HG02943 (cell line): ENCODE measurements around the gene BRD8.
"Not testable (repeated sequence)": the region's sequence is repeated elsewhere in the genome, so short reads cannot be mapped to it uniquely, and the experiment has no call there.

Source experiments
- ATAC-seq: cut with Tn5 transposase; IDR thresholded peaks from one replicate; pipeline ENCODE4 v1.9.1; 2021; ENCODE audit warnings: mild to moderate bottlenecking, low read depth, moderate library complexity; ENCODE audit not compliant: unreplicated experiment

The BRD8 gene, protein sequence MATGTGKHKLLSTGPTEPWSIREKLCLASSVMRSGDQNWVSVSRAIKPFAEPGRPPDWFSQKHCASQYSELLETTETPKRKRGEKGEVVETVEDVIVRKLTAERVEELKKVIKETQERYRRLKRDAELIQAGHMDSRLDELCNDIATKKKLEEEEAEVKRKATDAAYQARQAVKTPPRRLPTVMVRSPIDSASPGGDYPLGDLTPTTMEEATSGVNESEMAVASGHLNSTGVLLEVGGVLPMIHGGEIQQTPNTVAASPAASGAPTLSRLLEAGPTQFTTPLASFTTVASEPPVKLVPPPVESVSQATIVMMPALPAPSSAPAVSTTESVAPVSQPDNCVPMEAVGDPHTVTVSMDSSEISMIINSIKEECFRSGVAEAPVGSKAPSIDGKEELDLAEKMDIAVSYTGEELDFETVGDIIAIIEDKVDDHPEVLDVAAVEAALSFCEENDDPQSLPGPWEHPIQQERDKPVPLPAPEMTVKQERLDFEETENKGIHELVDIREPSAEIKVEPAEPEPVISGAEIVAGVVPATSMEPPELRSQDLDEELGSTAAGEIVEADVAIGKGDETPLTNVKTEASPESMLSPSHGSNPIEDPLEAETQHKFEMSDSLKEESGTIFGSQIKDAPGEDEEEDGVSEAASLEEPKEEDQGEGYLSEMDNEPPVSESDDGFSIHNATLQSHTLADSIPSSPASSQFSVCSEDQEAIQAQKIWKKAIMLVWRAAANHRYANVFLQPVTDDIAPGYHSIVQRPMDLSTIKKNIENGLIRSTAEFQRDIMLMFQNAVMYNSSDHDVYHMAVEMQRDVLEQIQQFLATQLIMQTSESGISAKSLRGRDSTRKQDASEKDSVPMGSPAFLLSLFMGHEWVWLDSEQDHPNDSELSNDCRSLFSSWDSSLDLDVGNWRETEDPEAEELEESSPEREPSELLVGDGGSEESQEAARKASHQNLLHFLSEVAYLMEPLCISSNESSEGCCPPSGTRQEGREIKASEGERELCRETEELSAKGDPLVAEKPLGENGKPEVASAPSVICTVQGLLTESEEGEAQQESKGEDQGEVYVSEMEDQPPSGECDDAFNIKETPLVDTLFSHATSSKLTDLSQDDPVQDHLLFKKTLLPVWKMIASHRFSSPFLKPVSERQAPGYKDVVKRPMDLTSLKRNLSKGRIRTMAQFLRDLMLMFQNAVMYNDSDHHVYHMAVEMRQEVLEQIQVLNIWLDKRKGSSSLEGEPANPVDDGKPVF

DNA sequence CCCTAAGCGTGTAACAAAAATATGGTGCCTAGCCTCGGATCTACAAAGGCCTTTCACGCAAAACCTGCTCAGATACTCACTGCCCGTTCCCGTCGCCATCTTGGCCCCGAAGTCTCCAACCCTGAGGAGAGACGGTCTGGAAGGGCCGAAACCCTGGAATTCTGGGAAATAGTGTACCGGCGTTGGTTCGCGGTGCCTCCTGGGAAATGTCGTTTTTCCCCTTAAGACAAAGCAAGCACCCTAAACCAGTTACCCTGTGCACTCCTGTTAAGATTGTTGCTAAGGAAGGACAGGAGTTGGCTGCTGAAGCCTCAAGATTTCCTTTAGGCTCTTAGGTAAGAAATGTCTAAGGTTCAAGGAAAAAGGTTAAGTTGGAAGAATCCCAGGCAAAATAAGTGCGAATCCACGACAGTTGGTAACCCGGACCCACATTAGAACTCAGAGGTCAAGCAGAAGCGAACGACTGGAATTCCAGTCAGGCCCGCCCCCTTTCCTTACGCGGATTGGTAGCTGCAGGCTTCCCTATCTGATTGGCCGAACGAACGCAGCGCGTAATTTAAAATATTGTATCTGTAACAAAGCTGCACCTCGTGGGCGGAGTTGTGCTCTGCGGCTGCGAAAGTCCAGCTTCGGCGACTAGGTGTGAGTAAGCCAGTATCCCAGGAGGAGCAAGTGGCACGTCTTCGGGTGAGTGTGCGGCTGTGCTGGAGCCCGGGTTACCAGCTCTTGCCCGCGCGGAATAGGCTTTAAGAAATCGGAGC lies at the start of gene BRD8, which contains the start of gene KIF20A:
BRD8 (minus strand) TSS at position 115 of the 761 bp plus-strand sequence; CDS start at position 99, 16 bp downstream.
KIF20A (plus strand) TSS at position 597 of the 761 bp plus-strand sequence. CDS start 569 bp downstream, outside the sequence.
- ATAC-seq = peak; percentile 81

DNA sequence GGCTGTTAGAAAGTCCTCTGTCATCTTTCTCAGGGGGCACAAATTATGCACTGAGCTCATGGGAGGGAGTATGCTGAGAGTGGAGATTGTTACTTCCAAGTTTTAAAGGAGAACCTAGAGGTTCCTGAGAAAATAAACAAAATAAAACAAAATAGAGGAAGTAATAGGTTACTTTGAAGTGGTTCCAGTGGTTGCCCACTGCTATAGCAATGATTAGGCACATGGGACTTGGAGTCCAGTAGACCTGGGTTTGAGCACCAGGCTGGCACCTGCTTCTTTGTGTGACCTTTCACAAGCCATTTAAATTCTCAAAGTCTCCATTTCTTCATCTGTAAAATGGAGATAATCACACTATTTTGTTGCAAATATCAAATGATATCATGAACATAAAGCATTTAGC lies 48.5 kb upstream of the BRD8 start:
- no peak for ATAC-seq

- ATAC-seq = no peak
Observed at GRCh38 chr5:138224712-138225111, 46.3 kb upstream of the BRD8 start.

- ATAC-seq = no peak
Observed at GRCh38 chr5:138223532-138223931, 45.1 kb upstream of the BRD8 start.

GRCh38 chr5:138216799-138217198 lies 38.4 kb upstream of the BRD8 start:
- ATAC-seq = no peak

DNA sequence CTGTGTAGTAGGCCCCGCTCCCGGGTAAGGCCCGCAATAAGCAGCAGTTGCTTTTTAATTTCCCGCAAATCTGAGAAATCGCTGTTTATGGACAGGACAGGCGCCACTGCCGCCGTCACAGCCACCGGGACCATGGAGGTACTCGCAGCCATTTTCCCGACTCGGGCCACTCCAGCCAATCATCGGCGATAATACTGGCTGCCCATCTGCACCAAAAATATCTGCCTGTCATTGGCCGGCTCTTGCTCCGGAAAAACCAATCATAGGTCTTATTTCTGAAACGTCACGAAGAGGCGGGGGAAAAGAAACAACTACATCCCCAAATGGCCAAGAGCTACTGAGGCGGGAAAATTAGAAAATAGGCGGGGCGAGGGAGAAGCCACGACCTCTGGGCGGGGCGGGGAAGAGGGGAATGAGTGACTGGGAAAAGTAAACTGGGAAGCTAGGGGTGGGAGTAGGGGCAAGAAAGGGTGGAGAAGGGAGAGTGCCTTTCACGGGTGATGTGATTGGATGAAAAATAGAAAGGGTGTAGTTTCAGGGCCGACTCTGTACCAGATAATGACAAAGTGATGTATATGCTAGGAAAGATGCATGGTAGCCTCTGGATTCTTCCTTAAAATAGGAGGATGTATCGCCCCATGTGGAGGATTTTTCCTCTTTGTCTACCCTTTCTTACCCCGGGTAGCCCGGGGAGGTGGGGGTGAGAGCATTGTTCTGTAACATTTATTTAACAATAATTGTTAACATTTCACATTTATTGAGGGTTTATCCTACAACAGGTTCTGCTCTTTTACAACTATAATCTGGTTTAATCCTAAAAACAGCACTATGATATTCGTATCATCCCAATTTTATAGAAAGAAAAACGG lies 35.0 kb upstream of the BRD8 start, which contains the start of gene CDC23:
CDC23 (minus strand) TSS at position 163 of the 869 bp plus-strand sequence; CDS start at position 152, 11 bp downstream.
- ATAC-seq = peak; percentile 97

- no peak for ATAC-seq
Observed at GRCh38 chr5:138212828-138213160, 34.4 kb upstream of the BRD8 start.

DNA sequence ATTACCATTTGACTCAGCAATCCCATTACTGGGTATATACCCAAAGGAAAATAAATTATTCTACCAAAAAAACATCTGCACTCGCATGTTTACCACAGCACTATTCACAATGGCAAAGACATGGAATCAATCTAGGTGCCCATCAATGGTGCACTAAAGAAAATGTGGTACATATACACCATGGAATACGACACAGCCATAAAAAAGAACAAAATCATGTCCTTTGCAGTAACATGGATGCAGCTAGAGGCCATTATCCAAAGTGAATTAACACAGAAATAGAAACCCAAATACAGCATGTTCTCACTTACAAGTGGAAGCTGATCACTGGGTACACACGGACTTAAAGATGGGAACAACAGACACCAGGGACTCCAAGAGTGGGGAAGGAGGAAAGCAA lies 32.6 kb upstream of the BRD8 start:
- no peak for ATAC-seq

DNA sequence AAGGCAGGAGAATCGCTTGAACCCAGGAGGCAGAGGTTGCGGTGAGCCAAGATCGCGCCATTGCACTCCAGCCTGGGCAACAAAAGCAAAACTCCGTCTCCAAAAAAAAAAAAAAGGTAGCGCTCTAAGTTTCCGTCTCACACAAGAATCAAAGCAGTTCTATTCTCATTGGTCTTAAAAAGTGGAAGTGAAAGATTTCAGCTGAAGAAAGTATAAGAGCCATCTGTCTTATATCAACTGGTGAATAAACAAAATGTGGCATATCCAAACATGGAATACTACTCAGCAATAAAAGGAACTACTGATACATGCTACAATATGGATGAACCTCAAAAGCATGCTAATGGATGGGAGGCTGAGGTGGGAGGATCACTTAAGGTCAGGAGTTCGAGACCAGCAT lies 15.4 kb upstream of the BRD8 start:
- not testable (repeated sequence) for ATAC-seq

GRCh38 chr5:138192826-138193225 lies 14.4 kb upstream of the BRD8 start:
- ATAC-seq = no peak

- ATAC-seq = no peak
Observed at GRCh38 chr5:138188626-138189025, 10.2 kb upstream of the BRD8 start.

DNA sequence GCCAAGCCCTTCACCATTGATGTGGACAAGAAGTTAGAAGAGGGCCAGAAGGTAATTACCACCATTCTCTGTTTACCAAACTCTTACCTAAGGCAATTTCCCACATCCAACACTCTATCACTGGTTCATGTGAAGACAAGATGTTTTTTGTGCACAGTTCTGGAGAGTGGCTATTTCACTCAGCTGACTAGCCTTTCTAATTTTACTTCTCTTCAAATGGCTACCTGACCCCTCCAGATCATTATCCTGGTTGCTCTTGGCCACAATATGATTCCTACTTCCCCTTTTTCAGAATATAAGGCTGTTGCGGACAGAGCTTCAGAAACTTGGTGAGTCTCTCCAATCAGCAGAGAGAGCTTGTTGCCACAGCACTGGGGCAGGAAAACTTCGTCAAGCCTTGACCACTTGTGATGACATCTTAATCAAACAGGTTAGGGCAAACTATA lies 7.6 kb upstream of the BRD8 start:
- no peak for ATAC-seq

- no peak for ATAC-seq
Observed at GRCh38 chr5:138182808-138183207, 4.4 kb upstream of the BRD8 start.

DNA sequence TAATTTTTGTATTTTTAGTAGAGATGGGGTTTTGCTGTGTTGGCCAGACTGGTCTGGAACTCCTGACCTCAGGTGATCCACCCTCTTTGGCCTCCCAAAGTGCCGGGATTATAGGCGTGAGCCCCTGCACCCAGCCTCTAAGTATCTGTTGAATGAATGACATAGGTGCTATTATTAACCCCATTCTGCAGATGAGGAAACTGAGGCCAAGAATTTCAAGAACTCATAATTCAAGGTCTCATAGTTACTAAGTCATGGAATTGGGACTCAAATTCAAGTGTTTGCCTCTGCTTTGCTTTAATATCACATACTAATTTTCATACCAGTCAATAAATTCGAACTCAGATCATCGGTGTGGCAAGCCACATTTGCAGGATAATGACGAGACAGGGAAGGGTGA lies 2.4 kb upstream of the BRD8 start:
- no peak for ATAC-seq

DNA sequence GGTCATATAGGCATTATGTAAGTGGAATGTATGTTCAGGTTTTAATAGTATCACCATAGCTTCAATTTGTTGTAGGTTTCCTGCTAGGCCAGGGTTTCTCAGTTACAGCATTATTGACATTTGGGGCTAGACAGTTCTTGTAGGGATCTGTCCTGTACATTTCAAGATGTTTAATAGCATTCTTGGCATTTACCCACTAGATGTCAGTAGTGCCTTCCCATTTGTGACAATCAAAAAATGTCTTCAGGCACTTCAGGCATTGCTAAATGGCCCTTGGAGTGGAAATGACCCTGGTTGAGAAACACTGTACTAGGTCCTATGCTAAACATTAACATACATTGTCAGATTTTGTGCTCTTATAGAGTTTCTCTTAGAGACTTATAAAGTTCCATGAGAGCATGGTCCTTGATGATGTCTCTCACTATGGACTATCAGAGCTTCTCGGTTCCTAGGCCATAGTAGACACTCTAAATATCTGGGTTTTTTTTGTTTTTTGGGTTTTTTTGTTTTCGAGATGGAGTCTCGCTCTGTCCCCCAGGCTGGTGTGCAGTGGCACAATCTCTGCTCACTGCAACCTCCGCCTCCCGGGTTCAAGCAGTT lies 1.9 kb upstream of the BRD8 start:
- ATAC-seq = no peak

GRCh38 chr5:138179277-138179857 lies 937 bp upstream of the BRD8 start:
- no peak for ATAC-seq

DNA sequence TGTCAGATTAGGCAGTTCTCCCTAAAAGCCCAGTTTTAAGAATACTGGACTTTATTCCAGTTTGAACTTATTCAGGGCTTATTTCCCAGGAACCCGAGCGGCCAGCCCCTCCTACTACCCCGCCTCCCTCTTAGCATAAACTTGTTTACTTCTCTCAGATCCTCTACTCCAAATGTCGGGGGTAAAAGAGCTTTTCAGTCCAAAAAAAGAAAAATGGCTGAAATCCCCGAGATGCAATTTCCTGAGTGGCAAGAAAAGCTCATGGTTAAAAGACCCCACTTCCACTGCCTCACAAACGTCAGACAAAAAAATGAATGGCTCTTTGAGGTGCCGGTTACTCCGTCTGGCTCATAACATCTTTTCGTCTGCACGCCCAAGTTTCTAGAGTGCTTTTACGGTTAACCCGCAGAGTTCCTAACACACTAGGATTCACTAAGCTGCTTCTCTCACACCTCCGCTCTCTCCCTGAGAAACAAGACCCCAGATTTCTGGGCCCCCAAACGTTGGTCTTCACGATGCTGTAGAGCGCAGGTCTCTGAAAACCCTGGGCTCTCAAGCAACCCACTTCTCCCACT lies 402 bp downstream of the BRD8 start:
- ATAC-seq = no peak

DNA sequence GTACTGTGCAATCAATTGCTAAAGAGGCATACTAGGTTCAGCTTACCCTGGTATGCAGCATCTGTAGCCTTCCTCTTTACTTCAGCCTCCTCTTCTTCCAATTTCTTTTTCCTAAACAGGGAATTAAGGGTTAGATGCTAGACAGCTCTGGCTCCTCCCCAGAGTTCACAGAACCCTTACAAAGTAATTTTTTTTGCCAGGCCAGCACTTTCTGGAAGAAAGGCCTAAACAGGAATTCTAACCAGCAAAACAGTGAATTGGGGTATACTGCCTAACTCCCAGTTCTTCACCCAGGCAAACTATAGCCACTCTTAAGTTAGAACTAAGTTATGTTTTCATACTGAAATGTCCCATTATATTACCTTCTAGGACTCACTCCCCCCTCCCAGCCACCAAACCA lies 8.1 kb downstream of the BRD8 start:
- ATAC-seq = no peak
